ENCODE measurements around the gene C20orf144.

Gene C20orf144

GRCh38 chr20:33687370-33687915 is 25.3 kb downstream of the C20orf144 start:
- TF ChIP-seq TEAD4 (IDR thresholded peaks at IDR 0.05) (no peak), CREB1 (IDR thresholded peaks at IDR 0.05; ENCODE audit: low read depth) (no peak), REST (IDR thresholded peaks at IDR 0.05; ENCODE audit: low read depth) (no peak), EGR1 (IDR thresholded peaks at IDR 0.05) (no peak), RAD21 (IDR thresholded peaks at IDR 0.05; ENCODE audit: low read depth) (no peak)
- TF ChIP-seq, protein P1, sequence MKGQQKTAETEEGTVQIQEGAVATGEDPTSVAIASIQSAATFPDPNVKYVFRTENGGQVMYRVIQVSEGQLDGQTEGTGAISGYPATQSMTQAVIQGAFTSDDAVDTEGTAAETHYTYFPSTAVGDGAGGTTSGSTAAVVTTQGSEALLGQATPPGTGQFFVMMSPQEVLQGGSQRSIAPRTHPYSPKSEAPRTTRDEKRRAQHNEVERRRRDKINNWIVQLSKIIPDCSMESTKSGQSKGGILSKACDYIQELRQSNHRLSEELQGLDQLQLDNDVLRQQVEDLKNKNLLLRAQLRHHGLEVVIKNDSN (IDR thresholded peaks at IDR 0.05), result no peak

- TF ChIP-seq TAF1 (IDR thresholded peaks at IDR 0.05; ENCODE audit: low read depth) (no peak), RAD21 (IDR thresholded peaks at IDR 0.05; ENCODE audit: low read depth) (no peak), CEBPB (IDR thresholded peaks at IDR 0.05) (no peak), EP300 (IDR thresholded peaks at IDR 0.05; ENCODE audit: borderline replicate concordance) (no peak), TEAD4 (IDR thresholded peaks at IDR 0.05) (no peak), TCF12 (IDR thresholded peaks at IDR 0.05; ENCODE audit: low read depth) (no peak), CREB1 (IDR thresholded peaks at IDR 0.05; ENCODE audit: low read depth) (no peak), NFIC (IDR thresholded peaks at IDR 0.05) (no peak), FOXM1 (IDR thresholded peaks at IDR 0.05; ENCODE audit: borderline replicate concordance, low read depth) (no peak), ZBTB7A (IDR thresholded peaks at IDR 0.05; ENCODE audit: low read depth) (no peak), REST (IDR thresholded peaks at IDR 0.05; ENCODE audit: low read depth) (no peak), YY1 (IDR thresholded peaks at IDR 0.05; ENCODE audit: low read depth) (no peak), EGR1 (IDR thresholded peaks at IDR 0.05) (no peak)
- TF ChIP-seq, protein P2, sequence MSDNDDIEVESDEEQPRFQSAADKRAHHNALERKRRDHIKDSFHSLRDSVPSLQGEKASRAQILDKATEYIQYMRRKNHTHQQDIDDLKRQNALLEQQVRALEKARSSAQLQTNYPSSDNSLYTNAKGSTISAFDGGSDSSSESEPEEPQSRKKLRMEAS (IDR thresholded peaks at IDR 0.05), result no peak
- TF ChIP-seq, protein P1 (IDR thresholded peaks at IDR 0.05), result no peak
Observed at GRCh38 chr20:33687993-33688937, 26.1 kb downstream of the C20orf144 start.

DNA sequence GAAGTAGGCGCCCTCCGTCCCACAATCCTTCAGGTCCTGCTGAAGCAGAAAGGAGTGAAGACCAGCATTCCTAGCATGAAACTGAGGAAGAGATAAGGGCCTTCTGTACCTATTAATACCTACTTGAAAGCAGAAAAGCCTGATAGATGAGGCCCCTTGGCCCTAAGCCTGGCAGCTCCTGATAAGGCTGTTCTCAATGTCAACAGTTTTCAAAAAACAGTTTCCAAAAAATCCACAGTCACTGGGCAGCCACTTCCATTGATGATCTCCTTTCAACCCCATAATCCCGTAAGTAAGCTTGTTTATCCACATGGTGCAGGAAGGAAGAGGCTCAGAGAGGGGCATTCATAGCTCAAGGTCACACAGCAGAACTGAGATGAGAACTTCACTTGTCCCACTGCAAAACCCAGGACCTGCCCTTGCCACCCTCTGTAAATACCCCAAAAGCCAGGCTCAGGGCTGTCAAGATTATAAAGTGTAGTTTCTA is 26.9 kb downstream of the C20orf144 start:
- TF ChIP-seq CEBPB (IDR thresholded peaks at IDR 0.05), result no peak
- no peak for TF ChIP-seq YY1 (IDR thresholded peaks at IDR 0.05; ENCODE audit: low read depth)
- no peak for TF ChIP-seq TCF12 (IDR thresholded peaks at IDR 0.05; ENCODE audit: low read depth)
- TF ChIP-seq CREB1 (IDR thresholded peaks at IDR 0.05; ENCODE audit: low read depth), result no peak

DNA sequence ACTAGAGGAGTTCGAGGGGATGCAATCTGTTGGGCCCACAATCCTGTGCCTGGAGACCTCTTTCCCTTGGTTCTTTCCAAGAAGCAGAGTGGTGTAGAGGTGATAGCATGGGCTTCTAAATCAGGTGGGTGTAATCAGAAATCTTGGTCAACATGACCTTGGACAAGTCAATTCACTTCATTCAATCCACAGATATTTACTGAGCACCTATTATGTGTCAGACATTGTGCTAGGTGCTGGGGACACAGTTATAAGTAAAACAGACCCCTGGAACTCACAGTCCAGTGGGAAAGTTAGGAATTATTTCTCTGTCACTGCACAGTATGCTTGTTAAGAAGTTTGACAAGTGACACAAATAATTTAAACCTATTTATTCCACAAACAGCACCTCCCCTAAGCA is 27.4 kb downstream of the C20orf144 start:
- TF ChIP-seq TAF1 (IDR thresholded peaks at IDR 0.05; ENCODE audit: low read depth), result no peak
- no peak for TF ChIP-seq YY1 (IDR thresholded peaks at IDR 0.05; ENCODE audit: low read depth)
- TF ChIP-seq, protein P2 (IDR thresholded peaks at IDR 0.05), result no peak
- no peak for TF ChIP-seq EGR1 (IDR thresholded peaks at IDR 0.05)
- no peak for TF ChIP-seq TEAD4 (IDR thresholded peaks at IDR 0.05)
- TF ChIP-seq CREB1 (IDR thresholded peaks at IDR 0.05; ENCODE audit: low read depth), result no peak
- no peak for TF ChIP-seq FOXM1 (IDR thresholded peaks at IDR 0.05; ENCODE audit: borderline replicate concordance, low read depth)
- no peak for TF ChIP-seq CEBPB (IDR thresholded peaks at IDR 0.05)
- no peak for TF ChIP-seq NFIC (IDR thresholded peaks at IDR 0.05)
- TF ChIP-seq ZBTB7A (IDR thresholded peaks at IDR 0.05; ENCODE audit: low read depth), result no peak
- TF ChIP-seq, protein P1 (IDR thresholded peaks at IDR 0.05), result no peak
- TF ChIP-seq REST (IDR thresholded peaks at IDR 0.05; ENCODE audit: low read depth), result no peak
- TF ChIP-seq EP300 (IDR thresholded peaks at IDR 0.05; ENCODE audit: borderline replicate concordance), result no peak
- no peak for TF ChIP-seq RAD21 (IDR thresholded peaks at IDR 0.05; ENCODE audit: low read depth)
- no peak for TF ChIP-seq TCF12 (IDR thresholded peaks at IDR 0.05; ENCODE audit: low read depth)

Measured in Ishikawa (cell line).